ENCODE results near the gene KCNK3.

DNA sequence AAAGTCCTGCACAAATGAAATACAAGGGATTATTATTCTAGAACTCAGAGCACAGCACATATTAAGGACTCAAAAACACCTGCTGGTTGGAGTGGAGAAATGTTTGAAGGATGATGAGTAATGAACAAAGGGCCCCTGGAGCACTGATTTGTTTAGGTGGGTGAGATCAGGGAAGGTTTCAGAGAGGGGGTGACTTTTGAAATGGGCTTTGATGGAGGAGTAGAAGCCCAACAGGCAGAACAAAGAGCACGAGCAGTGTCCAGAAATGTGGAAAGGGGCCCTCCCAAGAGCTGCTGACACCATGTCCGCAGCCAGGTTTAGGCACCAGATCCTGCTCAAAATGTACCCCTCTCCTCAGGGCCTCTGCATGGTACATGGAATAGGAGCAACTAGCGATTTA lies 23.8 kb downstream of the KCNK3 start:
- TF ChIP-seq, protein P1, sequence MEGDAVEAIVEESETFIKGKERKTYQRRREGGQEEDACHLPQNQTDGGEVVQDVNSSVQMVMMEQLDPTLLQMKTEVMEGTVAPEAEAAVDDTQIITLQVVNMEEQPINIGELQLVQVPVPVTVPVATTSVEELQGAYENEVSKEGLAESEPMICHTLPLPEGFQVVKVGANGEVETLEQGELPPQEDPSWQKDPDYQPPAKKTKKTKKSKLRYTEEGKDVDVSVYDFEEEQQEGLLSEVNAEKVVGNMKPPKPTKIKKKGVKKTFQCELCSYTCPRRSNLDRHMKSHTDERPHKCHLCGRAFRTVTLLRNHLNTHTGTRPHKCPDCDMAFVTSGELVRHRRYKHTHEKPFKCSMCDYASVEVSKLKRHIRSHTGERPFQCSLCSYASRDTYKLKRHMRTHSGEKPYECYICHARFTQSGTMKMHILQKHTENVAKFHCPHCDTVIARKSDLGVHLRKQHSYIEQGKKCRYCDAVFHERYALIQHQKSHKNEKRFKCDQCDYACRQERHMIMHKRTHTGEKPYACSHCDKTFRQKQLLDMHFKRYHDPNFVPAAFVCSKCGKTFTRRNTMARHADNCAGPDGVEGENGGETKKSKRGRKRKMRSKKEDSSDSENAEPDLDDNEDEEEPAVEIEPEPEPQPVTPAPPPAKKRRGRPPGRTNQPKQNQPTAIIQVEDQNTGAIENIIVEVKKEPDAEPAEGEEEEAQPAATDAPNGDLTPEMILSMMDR (IDR thresholded peaks at IDR 0.05): no peak
- TF ChIP-seq POLR2A (IDR thresholded peaks at IDR 0.05) (no peak), EP300 (IDR thresholded peaks at IDR 0.05) (no peak)

Measured in ovary (tissue), 3 donors.